ENCODE results near the gene ZFYVE28.

DNA sequence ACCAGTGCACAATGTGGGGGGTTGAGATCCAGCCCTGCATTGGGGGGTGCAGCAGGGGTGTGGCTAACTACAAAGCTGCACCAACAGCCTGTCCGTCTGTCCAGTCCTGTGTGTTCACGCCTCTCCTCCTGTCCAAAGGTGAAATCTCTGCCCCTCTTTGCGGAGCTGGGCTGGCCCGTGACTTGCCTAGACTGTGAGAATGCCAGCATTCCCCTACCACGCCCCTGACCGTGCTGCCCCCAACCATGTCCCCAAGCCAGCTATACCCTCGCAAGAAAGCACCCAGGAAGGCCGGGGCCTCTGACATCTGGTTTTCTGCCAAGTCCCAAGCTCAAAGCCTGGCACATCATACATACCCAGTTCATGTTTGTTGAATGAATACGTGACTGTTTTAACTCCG is 19.2 kb downstream of the ZFYVE28 start:
- TF ChIP-seq, protein P1, sequence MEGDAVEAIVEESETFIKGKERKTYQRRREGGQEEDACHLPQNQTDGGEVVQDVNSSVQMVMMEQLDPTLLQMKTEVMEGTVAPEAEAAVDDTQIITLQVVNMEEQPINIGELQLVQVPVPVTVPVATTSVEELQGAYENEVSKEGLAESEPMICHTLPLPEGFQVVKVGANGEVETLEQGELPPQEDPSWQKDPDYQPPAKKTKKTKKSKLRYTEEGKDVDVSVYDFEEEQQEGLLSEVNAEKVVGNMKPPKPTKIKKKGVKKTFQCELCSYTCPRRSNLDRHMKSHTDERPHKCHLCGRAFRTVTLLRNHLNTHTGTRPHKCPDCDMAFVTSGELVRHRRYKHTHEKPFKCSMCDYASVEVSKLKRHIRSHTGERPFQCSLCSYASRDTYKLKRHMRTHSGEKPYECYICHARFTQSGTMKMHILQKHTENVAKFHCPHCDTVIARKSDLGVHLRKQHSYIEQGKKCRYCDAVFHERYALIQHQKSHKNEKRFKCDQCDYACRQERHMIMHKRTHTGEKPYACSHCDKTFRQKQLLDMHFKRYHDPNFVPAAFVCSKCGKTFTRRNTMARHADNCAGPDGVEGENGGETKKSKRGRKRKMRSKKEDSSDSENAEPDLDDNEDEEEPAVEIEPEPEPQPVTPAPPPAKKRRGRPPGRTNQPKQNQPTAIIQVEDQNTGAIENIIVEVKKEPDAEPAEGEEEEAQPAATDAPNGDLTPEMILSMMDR (conservative IDR thresholded peaks at IDR 0.05 in 1 of 2, IDR thresholded peaks at IDR 0.05 in 1 of 2; ENCODE audit: extremely low read depth in 1 of 2, insufficient read depth in 1 of 2, low read depth in 1 of 2, low read length in 2 of 2) = no peak
- no peak for TF ChIP-seq EZH2 (IDR thresholded peaks at IDR 0.05; ENCODE audit: borderline replicate concordance, low read length)

Data from mammary epithelial cell (primary cell).